Left ventricle myocardium superior (tissue), 1 donor: ENCODE measurements around the gene SLCO3A1. TPM values are rescaled to one million over a fixed set of nuclear protein-coding genes. Genes with fewer than 3 reads are reported as not detected.
"Not testable (repeated sequence)": the region's sequence is repeated elsewhere in the genome, so short reads cannot be mapped to it uniquely, and the experiment has no call there.

ENCODE experiments used
- ATAC-seq: fragments of 200-7000 bp; cut with Tn5 transposase; one replicate; pipeline ENCODE4 v1.9.1; 2020; ENCODE audit warnings: mild to moderate bottlenecking, moderate library complexity
- DNase-seq: peaks from one replicate; pipeline ENCODE4 v3.0.0-alpha.2; 2020
- intact Hi-C: fragments of 100-400 bp; cut with micrococcal nuclease; formaldehyde crosslinking; loops from one replicate; pipeline ENCODE4 v1.11.0; 2022
- total RNA-seq: library from RNA; stranded (reverse); fragmentation: NEBNext Ultra II Directional; extraction: Animal tissue kit (Norgen Biotek cat#: 25700); gene quantifications from one replicate; pipeline ENCODE4 v1.2.1, GENCODE V29; 2021
- donor health status: DM: no; HTN: yes; CAD: no; lungs with severe emphysema.

The SLCO3A1 gene
- total RNA-seq, 1 donor from 2014 or later, result 52.8 TPM

- intact Hi-C loops, result no loop called here
- DNase-seq (no peak), ATAC-seq (peak; percentile 23)
Measured at GRCh38 chr15:91946581-91947292, 93.2 kb downstream of the SLCO3A1 start.

- DNase-seq, result no peak
- intact Hi-C loops, result no loop called here
- no peak for ATAC-seq
Measured at GRCh38 chr15:91947293-91947679, 93.8 kb downstream of the SLCO3A1 start.

- ATAC-seq, result peak; percentile 75
- DNase-seq, result peak; percentile 74
Measured at GRCh38 chr15:91947683-91948608, 94.4 kb downstream of the SLCO3A1 start.

GRCh38 chr15:91949361-91949760 is 95.9 kb downstream of the SLCO3A1 start:
- no peak for DNase-seq
- intact Hi-C loops, result no loop called here
- no peak for ATAC-seq

More at GRCh38 chr15:91947683-91948608, 94.4 kb downstream of the SLCO3A1 start:
- intact Hi-C loops, result no loop called here

- DNase-seq, result no peak
- intact Hi-C loops, result no loop called here
- ATAC-seq, result no peak
Measured at GRCh38 chr15:91950054-91950453, 96.5 kb downstream of the SLCO3A1 start.

GRCh38 chr15:91950631-91951329 is 97.3 kb downstream of the SLCO3A1 start:
- no peak for DNase-seq
- ATAC-seq, result no peak
- intact Hi-C loops, result no loop called here

GRCh38 chr15:91952216-91952615 is 98.7 kb downstream of the SLCO3A1 start:
- intact Hi-C loops, result no loop called here
- ATAC-seq, result no peak
- no peak for DNase-seq

- DNase-seq (no peak), ATAC-seq (no peak)
- intact Hi-C loops, result no loop called here
Measured at GRCh38 chr15:91953432-91953831, 99.9 kb downstream of the SLCO3A1 start.

- intact Hi-C loops, result no loop called here
- ATAC-seq, result peak; percentile 10
- no peak for DNase-seq
Measured at GRCh38 chr15:91954292-91954691, 100.8 kb downstream of the SLCO3A1 start.

GRCh38 chr15:91956026-91956723 is 102.7 kb downstream of the SLCO3A1 start:
- DNase-seq (peak; percentile 55), ATAC-seq (peak; percentile 77)

GRCh38 chr15:91961357-91961756 is 107.8 kb downstream of the SLCO3A1 start:
- ATAC-seq (no peak), DNase-seq (no peak)
- intact Hi-C loops, result no loop called here

More at GRCh38 chr15:91956026-91956723, 102.7 kb downstream of the SLCO3A1 start:
- intact Hi-C loops, result no loop called here

GRCh38 chr15:91963747-91964146 is 110.2 kb downstream of the SLCO3A1 start:
- intact Hi-C loops, ATAC-seq, DNase-seq: not testable (repeated sequence)

- ATAC-seq (peak; percentile 29), DNase-seq (no peak)
- intact Hi-C loops, result no loop called here
Measured at GRCh38 chr15:91965501-91966193, 112.1 kb downstream of the SLCO3A1 start.

- ATAC-seq (peak; percentile 5), DNase-seq (no peak)
- intact Hi-C loops, result no loop called here
Measured at GRCh38 chr15:91966194-91966552, 112.7 kb downstream of the SLCO3A1 start.

- no peak for DNase-seq
- intact Hi-C loops, result no loop called here
- no peak for ATAC-seq
Measured at GRCh38 chr15:91967935-91968606, 114.6 kb downstream of the SLCO3A1 start.

- DNase-seq, result no peak
- intact Hi-C loops, result no loop called here
- ATAC-seq, result no peak
Measured at GRCh38 chr15:91968610-91969009, 115.1 kb downstream of the SLCO3A1 start.

GRCh38 chr15:91970142-91970541 is 116.6 kb downstream of the SLCO3A1 start:
- ATAC-seq (peak; percentile 87), DNase-seq (peak; percentile 91)
- intact Hi-C loops, result loop anchor here (10.0 kb wide), 1 partner anchor 115 kb away; the partner anchor contains the start of gene SLCO3A1

- DNase-seq, result no peak
- intact Hi-C loops, result loop anchor here (10.0 kb wide), 1 partner anchor 119 kb away; the partner anchor contains the start of gene SLCO3A1
- ATAC-seq, result peak; percentile 11
Measured at GRCh38 chr15:91973481-91973880, 120.0 kb downstream of the SLCO3A1 start.
